Measurements from ENCODE around the gene SNAP29.

SNAP29 gene

GRCh38 chr22:20922141-20922751 lies 63.4 kb downstream of the SNAP29 start:
- Histone ChIP-seq H3K4me3 (replicated peaks; ENCODE audit: insufficient read depth, low read length) (no peak overlapping the region), H3K27me3 (ENCODE audit: insufficient read depth, poor library complexity, severe bottlenecking) (no peaks in the 10 kb centered on the region), H3K27ac (replicated peaks) (no peak overlapping the region)
- TF ChIP-seq POLR2AphosphoS5 (IDR thresholded peaks at IDR 0.05; ENCODE audit: low read depth), result no peak
- TF ChIP-seq CTCF (IDR thresholded peaks at IDR 0.05; ENCODE audit: insufficient read depth, low read length), result no peak
- no peak for TF ChIP-seq SPI1 (IDR thresholded peaks at IDR 0.05; ENCODE audit: borderline replicate concordance, low read depth)
- TF ChIP-seq REST (IDR thresholded peaks at IDR 0.05; ENCODE audit: insufficient replicate concordance, low read depth), result no peak
- TF ChIP-seq GABPA (IDR thresholded peaks at IDR 0.05; ENCODE audit: low read depth), result no peak
- no peak for DNase-seq (ENCODE audit: low read depth in 1 of 2, low spot score in 1 of 2)

- no peak for TF ChIP-seq SPI1 (IDR thresholded peaks at IDR 0.05; ENCODE audit: borderline replicate concordance, low read depth)
- TF ChIP-seq CTCF (IDR thresholded peaks at IDR 0.05; ENCODE audit: insufficient read depth, low read length), result no peak
- no peak for TF ChIP-seq POLR2AphosphoS5 (IDR thresholded peaks at IDR 0.05; ENCODE audit: low read depth)
- no peak for TF ChIP-seq GABPA (IDR thresholded peaks at IDR 0.05; ENCODE audit: low read depth)
- TF ChIP-seq REST (IDR thresholded peaks at IDR 0.05; ENCODE audit: insufficient replicate concordance, low read depth), result no peak
- Histone ChIP-seq H3K4me3 (replicated peaks; ENCODE audit: insufficient read depth, low read length) (no peak overlapping the region), H3K27ac (replicated peaks) (peak overlapping the region; percentile 23; the same call in 1 of the 2 replicates), H3K27me3 (ENCODE audit: insufficient read depth, poor library complexity, severe bottlenecking) (no peaks in the 10 kb centered on the region)
- DNase-seq (ENCODE audit: low read depth in 1 of 2, low spot score in 1 of 2), result no peak
Measured at GRCh38 chr22:20926243-20926642, 67.4 kb downstream of the SNAP29 start.

- no peak for TF ChIP-seq SPI1 (IDR thresholded peaks at IDR 0.05; ENCODE audit: borderline replicate concordance, low read depth)
- no peak for TF ChIP-seq GABPA (IDR thresholded peaks at IDR 0.05; ENCODE audit: low read depth)
- TF ChIP-seq REST (IDR thresholded peaks at IDR 0.05; ENCODE audit: insufficient replicate concordance, low read depth), result no peak
- Histone ChIP-seq H3K27ac (replicated peaks) (no peak overlapping the region), H3K27me3 (ENCODE audit: insufficient read depth, poor library complexity, severe bottlenecking) (no peaks in the 10 kb centered on the region), H3K4me3 (replicated peaks; ENCODE audit: insufficient read depth, low read length) (no peak overlapping the region)
- no peak for DNase-seq (ENCODE audit: low read depth in 1 of 2, low spot score in 1 of 2)
Measured at GRCh38 chr22:20927940-20928572, 69.2 kb downstream of the SNAP29 start.

All from HL-60 (cell line).